Measurements from ENCODE around the gene SLC17A1. TPM values are rescaled to one million over a fixed set of nuclear protein-coding genes. Genes with fewer than 3 reads are reported as not detected.

SLC17A1 gene
- total and polyA plus RNA-seq, 2 of the 13 experiments (the other 11 are each of a cell fraction or from before 2014, with no cell fraction given): 0.09 to 2.1 TPM

DNA sequence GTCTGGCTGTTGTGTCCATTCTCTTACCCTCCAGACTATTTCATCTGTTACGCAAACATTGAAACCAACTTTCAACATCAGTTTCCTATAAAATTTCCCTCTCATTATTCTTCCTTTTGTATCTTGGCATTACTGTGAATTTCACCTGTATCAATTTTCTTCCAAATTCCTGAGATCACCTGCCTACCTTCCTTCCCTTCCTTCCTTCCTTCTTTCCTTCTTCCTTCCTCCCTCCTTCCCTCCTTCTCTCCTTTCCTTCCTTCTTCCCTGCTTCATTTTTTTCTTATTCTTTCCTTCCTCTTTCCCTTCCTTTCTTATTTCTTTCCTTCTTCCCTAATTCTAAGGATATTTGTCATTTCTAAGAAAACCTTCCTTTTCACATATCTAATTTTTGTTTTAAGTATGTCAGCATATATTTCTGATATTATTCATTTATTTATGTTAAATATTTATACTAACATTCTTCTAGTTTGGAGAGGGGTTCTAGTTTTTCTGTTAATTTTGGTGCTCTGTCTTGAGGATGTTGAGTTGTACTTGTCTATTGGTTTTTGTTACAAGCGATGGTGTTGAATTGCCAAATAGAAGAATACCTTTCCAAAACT lies 47.0 kb upstream of the SLC17A1 start:
- CTCF ChIA-PET (ENCODE audit: low intra/inter-chr PET ratio, low total read pairs): no interaction called here
- intact Hi-C loops (cut with micrococcal nuclease; ENCODE audit: unreplicated experiment) (no loop called here), in situ Hi-C loops (cut with HindIII; ENCODE audit: extremely low pct_ligation_motif_present, low pct_unique_long_range_greater_than_20kb) (loop anchor here (25.0 kb wide), 1 partner anchor 617 kb away; no protein-coding TSS in a partner anchor)
- no peaks in the 10 kb centered on the region for H3K79me2 ChIP-seq (ENCODE audit: insufficient read depth, low read length)
- H3K27ac ChIP-seq (ENCODE audit: extremely low read length, insufficient read depth, low read length): no peak overlapping the region
- H3K4me1 ChIP-seq (ENCODE audit: insufficient read depth, low read length): peaks cover 45% of the 10 kb centered on the region
- H3K27me3 ChIP-seq (ENCODE audit: control insufficient read depth in 1 of 2, insufficient read depth in 2 of 2, low read length in 2 of 2): no peaks in the 10 kb centered on the region
- ATAC-seq (no peak), DNase-seq (ENCODE audit: low spot score) (no peak), FAIRE-seq (no peak)
- H3K9me3 ChIP-seq (ENCODE audit: low read length): no peaks in the 10 kb centered on the region
- H3K4me3 ChIP-seq (replicated peaks in 1 of 3; ENCODE audit: insufficient read depth in 1 of 3, low read depth in 2 of 3, low read length in 3 of 3): no peak overlapping the region
- H2AFZ ChIP-seq (ENCODE audit: low read length): no peak overlapping the region
- 89% methylated on average over 2 of the region's 2 CpGs for WGBS (ENCODE audit: low lambda C conversion rate)
- H3K36me3 ChIP-seq (replicated peaks in 1 of 2; ENCODE audit: control insufficient read depth in 1 of 2, insufficient read depth in 2 of 2, low read length in 2 of 2): no peaks in the 10 kb centered on the region
- H3K9ac ChIP-seq (ENCODE audit: insufficient read depth, low read depth, low read length): no peak overlapping the region
- no TSS peak for BruUV-seq (replicated peaks)
- H3K4me2 ChIP-seq (ENCODE audit: low read depth, low read length): no peak overlapping the region
- POLR2A ChIA-PET: no interaction called here
- no peaks in the 10 kb centered on the region for H4K20me1 ChIP-seq (ENCODE audit: insufficient read depth, low read length)
- TF ChIP-seq MAFK (conservative IDR thresholded peaks at IDR 0.05 in 1 of 2, IDR thresholded peaks at IDR 0.05 in 1 of 2; ENCODE audit: low read length in 2 of 2): 0 out of 4 replicates have a peak, but pooled peaks of 1 of the 2 experiments have one; percentile 29
- TF ChIP-seq E2F5 (CRISPR knock-in tag; conservative IDR thresholded peaks at IDR 0.05): no peak

DNA sequence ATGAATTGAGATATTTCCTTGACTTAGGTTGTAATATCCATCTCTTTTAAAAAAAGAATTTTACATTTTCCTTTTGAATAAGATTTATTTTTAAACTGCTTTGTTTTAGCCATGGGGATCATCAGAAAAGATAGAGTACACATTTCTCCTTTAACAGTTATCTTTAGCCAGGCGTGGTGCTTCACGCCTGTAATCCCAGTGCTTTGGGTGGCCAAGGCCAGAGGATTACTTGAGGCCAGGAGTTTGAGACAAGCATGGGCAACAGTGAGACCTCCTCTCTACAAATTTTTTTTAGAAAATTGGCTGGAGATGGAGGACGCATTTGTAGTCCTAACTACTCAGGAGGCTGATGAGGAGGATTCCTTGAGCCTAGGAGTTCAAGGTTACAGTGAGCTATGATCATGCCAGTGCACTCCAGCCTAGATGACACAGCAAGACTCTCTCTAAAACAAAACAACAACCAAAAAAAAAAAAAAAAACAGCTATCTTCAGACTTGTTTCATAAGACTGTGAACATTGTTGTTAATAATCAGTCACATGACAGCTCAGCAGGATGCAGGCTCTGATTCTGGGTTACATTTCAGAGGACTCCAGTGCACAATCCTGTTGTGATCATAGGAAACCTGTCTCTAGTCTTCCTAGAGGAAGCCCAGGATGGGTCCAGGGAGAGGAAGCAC lies 44.2 kb upstream of the SLC17A1 start:
- BruUV-seq (replicated peaks): no TSS peak
- intact Hi-C loops (cut with micrococcal nuclease; ENCODE audit: unreplicated experiment): no loop called here
- Histone ChIP-seq H4K20me1 (ENCODE audit: insufficient read depth, low read length) (no peaks in the 10 kb centered on the region), H3K79me2 (ENCODE audit: insufficient read depth, low read length) (no peaks in the 10 kb centered on the region), H3K9ac (ENCODE audit: insufficient read depth, low read depth, low read length) (no peak overlapping the region), H2AFZ (ENCODE audit: low read length) (no peak overlapping the region), H3K4me3 (replicated peaks in 1 of 3; ENCODE audit: insufficient read depth in 1 of 3, low read depth in 2 of 3, low read length in 3 of 3) (no peak overlapping the region), H3K4me1 (ENCODE audit: insufficient read depth, low read length) (peaks cover 43% of the 10 kb centered on the region), H3K9me3 (ENCODE audit: low read length) (no peaks in the 10 kb centered on the region), H3K4me2 (ENCODE audit: low read depth, low read length) (peak overlapping the region; percentile 31; the same call in 1 of the 2 replicates), H3K27ac (ENCODE audit: extremely low read length, insufficient read depth, low read length) (no peak overlapping the region), H3K36me3 (replicated peaks in 1 of 2; ENCODE audit: control insufficient read depth in 1 of 2, insufficient read depth in 2 of 2, low read length in 2 of 2) (no peaks in the 10 kb centered on the region), H3K27me3 (ENCODE audit: control insufficient read depth in 1 of 2, insufficient read depth in 2 of 2, low read length in 2 of 2) (no peaks in the 10 kb centered on the region)
- ATAC-seq (peak; percentile 49; the same call in 2 of the 3 replicates), DNase-seq (ENCODE audit: low spot score) (no peak), FAIRE-seq (peak; percentile 21)
- 67% methylated on average over 3 of the region's 3 CpGs for WGBS (ENCODE audit: low lambda C conversion rate)
- CTCF ChIA-PET (ENCODE audit: low intra/inter-chr PET ratio, low total read pairs): no interaction called here
- POLR2A ChIA-PET: interaction anchor here (0.6 to 1.2 kb wide), 2 partner anchors 23 to 565 kb away, joined by 3 to 4 read pairs; no protein-coding TSS in a partner anchor
- TF ChIP-seq ARID5B (CRISPR knock-in tag; IDR thresholded peaks at IDR 0.05) (no peak), MAX (IDR thresholded peaks at IDR 0.05) (peak; percentile 26; the same call in 1 of the 2 replicates), FOXP1 (IDR thresholded peaks at IDR 0.05) (no peak), FOXP1 (CRISPR knock-in tag; IDR thresholded peaks at IDR 0.05) (no peak), ZNF274 (CRISPR knock-in tag; IDR thresholded peaks at IDR 0.05) (no peak), FOXO4 (CRISPR knock-in tag; conservative IDR thresholded peaks at IDR 0.05) (no peak), ZNF180 (CRISPR knock-in tag; IDR thresholded peaks at IDR 0.05; ENCODE audit: borderline replicate concordance, low read depth) (no peak), SMAD1 (CRISPR knock-in tag; IDR thresholded peaks at IDR 0.05; ENCODE audit: borderline replicate concordance, low read depth) (no peak)
- in situ Hi-C loops (cut with HindIII; ENCODE audit: extremely low pct_ligation_motif_present, low pct_unique_long_range_greater_than_20kb): loop anchor here (25.0 kb wide), 1 partner anchor 614 kb away; no protein-coding TSS in a partner anchor

Data from HepG2 (cell line).